Peyer's patch (tissue), 4 donors: ENCODE results near the gene PRL.

Experiments
- POLR2A ChIP-seq, 2 donors: fragments of 450-650 bp; IDR thresholded peaks; one replicate each; pipeline ENCODE4 v1.5.1; 2017; ENCODE audit warnings: antibody characterized with exemption in 2 of 2, mild to moderate bottlenecking in 2 of 2, moderate library complexity in 2 of 2
- TF ChIP-seq, protein P1 (sequence below), 6 experiments: fragments of 450-650 bp in 4 of 6; fragments of 200-600 bp in 2 of 6; sonication (generic) in 1 of 6; IDR thresholded peaks; one replicate each; pipeline ENCODE4 v1.5.1; 2017 to 2019; ENCODE audit warnings: antibody characterized with exemption in 6 of 6, mild to moderate bottlenecking in 3 of 6, moderate library complexity in 1 of 6

DNA sequence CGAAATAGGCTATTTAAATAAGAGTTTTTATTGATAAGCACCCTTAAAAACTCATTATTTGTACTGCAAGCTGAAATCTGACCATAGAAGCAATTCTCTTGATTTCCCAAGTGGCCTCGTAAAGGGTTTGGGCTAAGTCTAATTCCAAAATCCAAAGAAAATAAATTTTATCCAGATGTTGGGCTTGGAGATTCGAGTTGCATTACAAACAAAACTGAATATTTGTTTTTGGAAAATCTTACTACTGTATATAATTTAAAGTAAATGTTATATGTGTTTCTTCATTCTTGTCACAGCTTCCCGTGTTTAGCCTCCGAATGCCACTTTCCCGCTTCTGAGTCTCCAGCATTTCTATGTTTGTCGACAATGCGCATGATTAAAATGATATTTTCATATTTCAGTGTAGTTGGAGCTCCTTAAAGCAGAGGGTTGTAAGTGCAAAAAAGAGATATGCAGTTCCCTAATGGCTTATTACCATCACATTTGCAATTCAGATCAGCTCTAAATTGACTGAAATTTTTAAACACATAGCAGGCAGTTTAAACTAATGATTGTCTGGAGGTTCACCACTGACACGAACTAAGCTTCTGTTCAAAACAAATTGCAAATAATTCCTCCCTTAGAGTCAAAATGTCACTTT is 47.0 kb downstream of the PRL start:
- TF ChIP-seq, protein P1, sequence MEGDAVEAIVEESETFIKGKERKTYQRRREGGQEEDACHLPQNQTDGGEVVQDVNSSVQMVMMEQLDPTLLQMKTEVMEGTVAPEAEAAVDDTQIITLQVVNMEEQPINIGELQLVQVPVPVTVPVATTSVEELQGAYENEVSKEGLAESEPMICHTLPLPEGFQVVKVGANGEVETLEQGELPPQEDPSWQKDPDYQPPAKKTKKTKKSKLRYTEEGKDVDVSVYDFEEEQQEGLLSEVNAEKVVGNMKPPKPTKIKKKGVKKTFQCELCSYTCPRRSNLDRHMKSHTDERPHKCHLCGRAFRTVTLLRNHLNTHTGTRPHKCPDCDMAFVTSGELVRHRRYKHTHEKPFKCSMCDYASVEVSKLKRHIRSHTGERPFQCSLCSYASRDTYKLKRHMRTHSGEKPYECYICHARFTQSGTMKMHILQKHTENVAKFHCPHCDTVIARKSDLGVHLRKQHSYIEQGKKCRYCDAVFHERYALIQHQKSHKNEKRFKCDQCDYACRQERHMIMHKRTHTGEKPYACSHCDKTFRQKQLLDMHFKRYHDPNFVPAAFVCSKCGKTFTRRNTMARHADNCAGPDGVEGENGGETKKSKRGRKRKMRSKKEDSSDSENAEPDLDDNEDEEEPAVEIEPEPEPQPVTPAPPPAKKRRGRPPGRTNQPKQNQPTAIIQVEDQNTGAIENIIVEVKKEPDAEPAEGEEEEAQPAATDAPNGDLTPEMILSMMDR (IDR thresholded peaks at IDR 0.05): no peak
- TF ChIP-seq POLR2A (IDR thresholded peaks at IDR 0.05): no peak
